Measurements from ENCODE around the gene SLC19A1.

SLC19A1 gene

DNA sequence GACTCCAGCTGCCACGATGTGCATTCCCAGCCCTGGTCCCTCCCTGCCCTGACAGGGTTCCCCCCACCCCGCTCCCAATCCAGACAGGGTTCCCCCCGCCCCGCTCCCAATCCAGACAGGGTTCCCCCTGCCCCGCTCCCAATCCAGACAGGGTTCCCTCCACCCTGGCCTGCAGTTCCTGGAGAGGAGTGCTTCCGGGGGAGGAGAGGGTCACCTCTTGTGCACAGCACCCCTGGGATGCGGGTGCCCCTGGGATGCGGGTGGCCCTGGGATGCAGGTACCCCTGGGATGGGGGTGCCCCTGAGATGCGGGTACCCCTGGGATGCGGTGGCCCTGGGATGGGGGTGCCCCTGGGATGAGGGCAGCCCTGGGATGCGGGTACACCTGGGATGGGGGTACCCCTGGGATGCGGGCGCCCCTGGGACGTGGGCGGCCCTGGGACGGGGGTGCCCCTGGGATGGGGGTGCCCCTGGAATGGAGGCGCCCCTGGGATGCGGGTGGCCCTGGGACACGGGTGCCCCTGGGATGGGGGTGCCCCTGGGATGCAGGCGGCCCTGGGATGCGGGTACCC, 36.7 kb upstream of the SLC19A1 start:
- no peak overlapping the region for H3K9ac ChIP-seq (ENCODE audit: insufficient read length)
- H3K4me3 ChIP-seq: no peak overlapping the region
- H3K36me3 ChIP-seq (ENCODE audit: insufficient read depth, low read length): no peaks in the 10 kb centered on the region
- TF ChIP-seq FOXP2 (optimal IDR thresholded peaks at IDR 0.05; ENCODE audit: control extremely low read depth, extremely low read length, insufficient read depth): no peak
- no peak for TF ChIP-seq EZH2 (IDR thresholded peaks at IDR 0.05)
- no peak for TF ChIP-seq POLR2AphosphoS5 (IDR thresholded peaks at IDR 0.05; ENCODE audit: borderline replicate concordance, low read depth, low read length)
- no peak for DNase-seq (ENCODE audit: low read depth, low spot score)
- no peaks in the 10 kb centered on the region for H3K9me3 ChIP-seq (ENCODE audit: low read depth, low read length)
- H3K27ac ChIP-seq: no peak overlapping the region

GRCh38 chr21:45578176-45578801, 36.0 kb upstream of the SLC19A1 start:
- H3K27ac ChIP-seq: no peak overlapping the region
- no peaks in the 10 kb centered on the region for H3K9me3 ChIP-seq (ENCODE audit: low read depth, low read length)
- DNase-seq (ENCODE audit: low read depth, low spot score): no peak
- H3K9ac ChIP-seq (ENCODE audit: insufficient read length): no peak overlapping the region
- H3K36me3 ChIP-seq (ENCODE audit: insufficient read depth, low read length): no peaks in the 10 kb centered on the region
- no peak overlapping the region for H3K4me3 ChIP-seq
- no peak for TF ChIP-seq POLR2AphosphoS5 (IDR thresholded peaks at IDR 0.05; ENCODE audit: borderline replicate concordance, low read depth, low read length)
- TF ChIP-seq EZH2 (IDR thresholded peaks at IDR 0.05): no peak
- no peak for TF ChIP-seq FOXP2 (optimal IDR thresholded peaks at IDR 0.05; ENCODE audit: control extremely low read depth, extremely low read length, insufficient read depth)

GRCh38 chr21:45577801-45578175, 35.5 kb upstream of the SLC19A1 start:
- Histone ChIP-seq H3K36me3 (ENCODE audit: insufficient read depth, low read length) (no peaks in the 10 kb centered on the region), H3K9ac (ENCODE audit: insufficient read length) (no peak overlapping the region), H3K27ac (no peak overlapping the region), H3K9me3 (ENCODE audit: low read depth, low read length) (no peaks in the 10 kb centered on the region), H3K4me3 (no peak overlapping the region)
- TF ChIP-seq EZH2 (IDR thresholded peaks at IDR 0.05) (no peak), POLR2AphosphoS5 (IDR thresholded peaks at IDR 0.05; ENCODE audit: borderline replicate concordance, low read depth, low read length) (no peak), FOXP2 (optimal IDR thresholded peaks at IDR 0.05; ENCODE audit: control extremely low read depth, extremely low read length, insufficient read depth) (no peak)
- DNase-seq (ENCODE audit: low read depth, low spot score): no peak

- no peaks in the 10 kb centered on the region for H3K36me3 ChIP-seq (ENCODE audit: insufficient read depth, low read length)
- H3K9ac ChIP-seq (ENCODE audit: insufficient read length): no peak overlapping the region
- H3K9me3 ChIP-seq (ENCODE audit: low read depth, low read length): no peaks in the 10 kb centered on the region
- H3K4me3 ChIP-seq: no peak overlapping the region
- no peak for TF ChIP-seq FOXP2 (optimal IDR thresholded peaks at IDR 0.05; ENCODE audit: control extremely low read depth, extremely low read length, insufficient read depth)
- no peak for TF ChIP-seq POLR2AphosphoS5 (IDR thresholded peaks at IDR 0.05; ENCODE audit: borderline replicate concordance, low read depth, low read length)
- no peak for TF ChIP-seq EZH2 (IDR thresholded peaks at IDR 0.05)
- H3K27ac ChIP-seq: no peak overlapping the region
- DNase-seq (ENCODE audit: low read depth, low spot score): no peak
Observed at GRCh38 chr21:45576838-45577737, 34.8 kb upstream of the SLC19A1 start.

- Histone ChIP-seq H3K9ac (ENCODE audit: insufficient read length) (no peak overlapping the region), H3K9me3 (ENCODE audit: low read depth, low read length) (no peaks in the 10 kb centered on the region), H3K4me3 (no peak overlapping the region), H3K36me3 (ENCODE audit: insufficient read depth, low read length) (no peaks in the 10 kb centered on the region), H3K27ac (no peak overlapping the region)
- TF ChIP-seq FOXP2 (optimal IDR thresholded peaks at IDR 0.05; ENCODE audit: control extremely low read depth, extremely low read length, insufficient read depth) (no peak), POLR2AphosphoS5 (IDR thresholded peaks at IDR 0.05; ENCODE audit: borderline replicate concordance, low read depth, low read length) (no peak), EZH2 (IDR thresholded peaks at IDR 0.05) (no peak)
- no peak for DNase-seq (ENCODE audit: low read depth, low spot score)
Observed at GRCh38 chr21:45575993-45576837, 34.0 kb upstream of the SLC19A1 start.

DNA sequence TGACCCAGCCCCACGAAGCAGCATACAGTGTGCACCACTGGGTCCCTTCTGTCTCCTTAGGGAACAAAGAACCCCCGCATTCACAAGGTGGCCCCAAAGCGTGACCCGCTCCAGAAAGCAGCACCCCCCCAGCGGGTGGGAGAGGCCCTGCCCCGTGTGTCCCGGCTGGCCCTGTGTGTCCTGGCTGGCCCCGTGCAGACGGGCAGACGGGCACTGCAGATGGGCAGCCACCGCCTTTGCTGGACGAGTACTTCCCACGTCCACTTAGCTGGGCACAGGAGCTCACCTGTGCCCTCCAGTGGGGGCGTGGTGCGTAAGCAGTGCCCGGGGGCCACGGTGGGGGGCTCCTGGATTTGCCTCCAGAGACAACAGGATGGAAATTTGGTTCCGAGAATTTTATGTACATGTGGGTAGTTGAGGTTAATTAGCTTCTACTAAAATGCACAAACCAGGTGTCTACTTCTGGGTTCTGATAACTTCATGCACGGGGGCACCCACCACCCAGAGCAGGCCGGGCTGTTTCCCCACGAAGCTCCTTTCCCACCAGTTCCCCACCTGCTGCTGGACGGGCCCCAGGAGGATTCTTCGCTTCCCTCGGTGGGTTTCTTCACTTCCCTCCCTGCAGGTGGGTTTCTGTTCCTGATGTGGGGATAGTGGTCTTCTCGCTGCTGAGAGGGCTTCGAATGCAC, 33.2 kb upstream of the SLC19A1 start:
- no peak overlapping the region for H3K9ac ChIP-seq (ENCODE audit: insufficient read length)
- no peaks in the 10 kb centered on the region for H3K9me3 ChIP-seq (ENCODE audit: low read depth, low read length)
- H3K4me3 ChIP-seq: no peak overlapping the region
- no peak for DNase-seq (ENCODE audit: low read depth, low spot score)
- no peak overlapping the region for H3K27ac ChIP-seq
- H3K36me3 ChIP-seq (ENCODE audit: insufficient read depth, low read length): no peaks in the 10 kb centered on the region
- TF ChIP-seq EZH2 (IDR thresholded peaks at IDR 0.05) (no peak), POLR2AphosphoS5 (IDR thresholded peaks at IDR 0.05; ENCODE audit: borderline replicate concordance, low read depth, low read length) (no peak), FOXP2 (optimal IDR thresholded peaks at IDR 0.05; ENCODE audit: control extremely low read depth, extremely low read length, insufficient read depth) (no peak)

DNA sequence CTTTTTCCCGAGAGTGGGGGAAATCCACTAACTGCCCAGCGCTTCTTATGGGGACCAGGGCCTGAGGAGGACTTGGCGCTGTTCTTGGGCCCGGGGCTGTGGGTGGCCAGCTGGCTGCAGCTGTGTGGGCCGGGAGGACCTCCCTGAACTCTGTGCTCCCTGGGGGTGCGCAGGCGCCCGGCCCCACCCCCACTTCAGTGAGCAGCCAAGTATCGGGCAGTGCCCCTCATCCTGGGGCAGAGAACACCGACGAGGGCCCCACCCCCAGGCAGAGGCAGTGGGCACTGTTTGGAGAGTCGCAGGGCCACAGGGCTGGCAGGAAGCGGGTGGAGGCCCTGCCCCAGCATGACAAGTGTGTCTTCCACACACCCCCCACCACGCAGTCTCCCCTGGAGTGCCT, 32.5 kb upstream of the SLC19A1 start:
- Histone ChIP-seq H3K27ac (no peak overlapping the region), H3K9me3 (ENCODE audit: low read depth, low read length) (no peaks in the 10 kb centered on the region), H3K9ac (ENCODE audit: insufficient read length) (no peak overlapping the region), H3K4me3 (no peak overlapping the region), H3K36me3 (ENCODE audit: insufficient read depth, low read length) (no peaks in the 10 kb centered on the region)
- TF ChIP-seq FOXP2 (optimal IDR thresholded peaks at IDR 0.05; ENCODE audit: control extremely low read depth, extremely low read length, insufficient read depth) (no peak), EZH2 (IDR thresholded peaks at IDR 0.05) (no peak), POLR2AphosphoS5 (IDR thresholded peaks at IDR 0.05; ENCODE audit: borderline replicate concordance, low read depth, low read length) (no peak)
- DNase-seq (ENCODE audit: low read depth, low spot score): no peak

Data from SK-N-MC (cell line).